ENCODE data around the gene CPLX3.

Gene CPLX3

GRCh38 chr15:74831813-74832495, 5.5 kb downstream of the CPLX3 start:
- DNase-seq: no peak

GRCh38 chr15:74832826-74833225, 6.4 kb downstream of the CPLX3 start:
- no peak for DNase-seq

- no peak for DNase-seq
Observed at GRCh38 chr15:74833376-74834107, 7.1 kb downstream of the CPLX3 start.

GRCh38 chr15:74835312-74835823, 8.9 kb downstream of the CPLX3 start:
- peak; percentile 29 for DNase-seq

- no peak for DNase-seq
Observed at GRCh38 chr15:74836846-74837245, 10.4 kb downstream of the CPLX3 start.

- DNase-seq: no peak
Observed at GRCh38 chr15:74837482-74838136, 11.2 kb downstream of the CPLX3 start.

GRCh38 chr15:74838137-74838516, 11.7 kb downstream of the CPLX3 start:
- no peak for DNase-seq

GRCh38 chr15:74838746-74839525, 12.5 kb downstream of the CPLX3 start:
- no peak for DNase-seq

GRCh38 chr15:74839526-74840395, 13.3 kb downstream of the CPLX3 start:
- no peak for DNase-seq

GRCh38 chr15:74840851-74841775, 14.7 kb downstream of the CPLX3 start:
- DNase-seq: no peak

- no peak for DNase-seq
Observed at GRCh38 chr15:74841891-74842373, 15.5 kb downstream of the CPLX3 start.

GRCh38 chr15:74842581-74843444, 16.4 kb downstream of the CPLX3 start, which contains the start of gene ULK3:
ULK3 (minus strand) TSS chr15:74843156; CDS start chr15:74843105, 51 bp downstream.
- DNase-seq: peak; percentile 87

- no peak for DNase-seq
Observed at GRCh38 chr15:74843445-74843828, 17.0 kb downstream of the CPLX3 start.

- no peak for DNase-seq
Observed at GRCh38 chr15:74843891-74844299, 17.5 kb downstream of the CPLX3 start.

GRCh38 chr15:74844319-74845207, 18.1 kb downstream of the CPLX3 start:
- DNase-seq: no peak

GRCh38 chr15:74845208-74845568, 18.8 kb downstream of the CPLX3 start:
- peak; percentile 37 for DNase-seq

GRCh38 chr15:74845581-74845980, 19.2 kb downstream of the CPLX3 start:
- no peak for DNase-seq

- no peak for DNase-seq
Observed at GRCh38 chr15:74847432-74847831, 21.0 kb downstream of the CPLX3 start.

GRCh38 chr15:74850393-74850792, 24.0 kb downstream of the CPLX3 start:
- DNase-seq: no peak

Measured in activated T-cell treated with anti-CD3 and anti-CD28 coated beads for 4 hours (primary cell).